Kidney (tissue), 14 donors: ENCODE results near the gene CBX2. TPM values are rescaled to one million over a fixed set of nuclear protein-coding genes. Genes with fewer than 3 reads are reported as not detected.

Source experiments
- DNase-seq, 5 donors: peaks; one replicate each; pipeline ENCODE4 v3.0.0-alpha.2; 2013 to 2020
- FAIRE-seq: peaks from 2 replicates; lab custom pipeline; 2012; peaks lifted over from hg19 to GRCh38; lab: Jason Lieb, UNC
- H3K27ac ChIP-seq, 2 donors: one replicate each; pipeline ENCODE4 v1.7.0; 2013; ENCODE audit warnings: low read depth in 2 of 2, low read length in 2 of 2, inconsistent platforms in 1 of 2
- H3K27me3 ChIP-seq: one replicate; pipeline ENCODE4 v1.7.1; 2013; ENCODE audit warnings: low read length, inconsistent platforms; ENCODE audit not compliant: control insufficient read depth, insufficient read depth
- H3K36me3 ChIP-seq, 3 donors: one replicate each; pipeline versions ENCODE4 v1.7.0 to v1.7.1; 2013; ENCODE audit warnings: low read length in 3 of 3, control low read depth in 1 of 3, inconsistent platforms in 1 of 3; ENCODE audit not compliant: insufficient read depth in 3 of 3, control insufficient read depth in 2 of 3
- H3K4me1 ChIP-seq, 3 donors: one replicate each; pipeline versions ENCODE4 v1.7.0 to v1.7.1; 2013; ENCODE audit warnings: low read length in 3 of 3, inconsistent platforms in 1 of 3, low read depth in 1 of 3; ENCODE audit not compliant: control insufficient read depth in 2 of 3, insufficient read depth in 2 of 3
- H3K4me3 ChIP-seq, 3 donors: one replicate each; pipeline versions ENCODE4 v1.7.0 to v1.8.1; 2013; ENCODE audit warnings: low read length in 3 of 3, control low read depth in 1 of 3, inconsistent platforms in 1 of 3
- H3K9ac ChIP-seq, 3 donors: one replicate each; pipeline versions ENCODE4 v1.7.0 to v1.7.1; 2013; ENCODE audit warnings: low read length in 3 of 3, control low read depth in 1 of 3, inconsistent platforms in 1 of 3
- H3K9me3 ChIP-seq, 3 donors: one replicate each; pipeline versions ENCODE4 v1.7.0 to v1.7.1; 2013; ENCODE audit warnings: low read length in 3 of 3, control low read depth in 1 of 3, inconsistent platforms in 1 of 3; ENCODE audit not compliant: control insufficient read depth in 2 of 3, insufficient read depth in 1 of 3
- intact Hi-C: fragments of 100-400 bp; cut with DNase I; formaldehyde crosslinking; loops from one replicate; pipeline ENCODE4 v1.11.1; 2022
- polyA plus RNA-seq: library from polyadenylated mRNA; stranded (reverse); fragments of 350-450 nt; fragmentation: Illumina TruSeq; extraction: RNeasy Lipid Tissue Mini Kit (QIAGEN cat#74804); gene quantifications from one replicate; pipeline ENCODE4 v1.2.3, GENCODE V29; 2014; ENCODE audit warnings: low read depth, low replicate concordance; ENCODE audit not compliant: insufficient read depth
- total RNA-seq: library from RNA; stranded (reverse); fragmentation: NEBNext Ultra II Directional; extraction: Animal tissue kit (Norgen Biotek cat#: 25700); gene quantifications from one replicate; pipeline ENCODE4 v1.2.1, GENCODE V29; 2021
- TF ChIP-seq, protein P1 (sequence below): IDR thresholded peaks from 3 replicates; pipeline ENCODE4 v1.5.1; 2012; ENCODE audit warnings: mild to moderate bottlenecking, moderate library complexity, borderline replicate concordance; ENCODE audit not compliant: insufficient read depth; ENCODE audit errors: extremely low read depth
- donor health status: control.
- donor health status: control.
- donor health status: control.
- donor health status: control.
- donor health status: control.
- donor health status: DM: yes; HTN: yes; CAD: no.
- donor health status: Normal renal cell carcinoma (clear cell type).

The CBX2 gene
- total and polyA plus RNA-seq, 2 donors from 2014 or later = 2.2 to 3.5 TPM

DNA sequence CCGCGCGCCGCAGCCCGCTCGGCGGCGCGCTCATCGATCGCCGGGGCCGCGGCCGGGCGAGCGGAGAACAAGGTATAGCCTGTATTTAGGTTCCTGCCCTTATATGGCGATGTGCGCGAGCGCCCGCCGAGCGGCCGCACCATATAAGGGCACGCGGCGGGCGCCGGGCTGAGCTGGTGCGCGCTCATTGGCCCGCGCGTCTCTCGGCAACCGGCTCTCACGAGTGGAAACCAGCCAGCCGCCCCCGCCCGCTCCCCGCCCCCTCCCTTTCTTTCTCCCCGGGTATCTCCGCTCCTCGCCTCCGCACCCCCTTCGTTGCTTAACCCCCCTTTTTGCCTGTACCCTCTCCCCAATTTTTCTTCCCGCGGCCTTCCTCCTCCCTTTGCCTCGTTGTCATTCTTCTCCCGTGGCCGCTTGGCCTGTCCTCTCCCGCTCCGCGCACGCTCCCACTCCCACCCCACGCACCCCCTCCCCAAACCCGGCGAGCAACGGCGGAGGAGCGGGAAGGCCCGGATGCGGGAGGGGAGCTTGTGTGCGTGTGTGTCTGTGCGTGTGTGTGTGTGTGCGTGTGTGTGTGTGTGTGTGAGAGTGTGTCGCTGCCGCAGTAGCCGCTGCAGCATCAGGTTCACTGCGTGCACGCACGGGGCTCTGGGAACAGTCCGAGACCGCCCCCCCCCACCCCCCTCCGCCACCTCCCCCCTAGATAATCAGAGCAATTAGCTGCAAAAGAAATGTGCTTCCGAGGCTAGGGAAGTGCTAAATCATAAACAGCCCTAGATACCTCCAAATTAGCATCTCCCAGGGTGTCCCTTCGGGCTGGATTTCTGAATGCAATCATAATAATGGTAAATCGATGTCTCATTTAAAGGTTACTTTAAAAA, 32.4 kb downstream of the CBX2 start:
- intact Hi-C loops = no loop called here
- Histone ChIP-seq H3K27ac (no peak overlapping the region), H3K4me3 (no peak overlapping the region), H3K9me3 (no peaks in the 10 kb centered on the region), H3K4me1 (peaks cover 0 to 10% (median 0%) of the 10 kb centered on the region in 3 donors), H3K27me3 (peaks cover 55% of the 10 kb centered on the region), H3K36me3 (no peaks in the 10 kb centered on the region), H3K9ac (no peak overlapping the region)
- TF ChIP-seq, protein P1, sequence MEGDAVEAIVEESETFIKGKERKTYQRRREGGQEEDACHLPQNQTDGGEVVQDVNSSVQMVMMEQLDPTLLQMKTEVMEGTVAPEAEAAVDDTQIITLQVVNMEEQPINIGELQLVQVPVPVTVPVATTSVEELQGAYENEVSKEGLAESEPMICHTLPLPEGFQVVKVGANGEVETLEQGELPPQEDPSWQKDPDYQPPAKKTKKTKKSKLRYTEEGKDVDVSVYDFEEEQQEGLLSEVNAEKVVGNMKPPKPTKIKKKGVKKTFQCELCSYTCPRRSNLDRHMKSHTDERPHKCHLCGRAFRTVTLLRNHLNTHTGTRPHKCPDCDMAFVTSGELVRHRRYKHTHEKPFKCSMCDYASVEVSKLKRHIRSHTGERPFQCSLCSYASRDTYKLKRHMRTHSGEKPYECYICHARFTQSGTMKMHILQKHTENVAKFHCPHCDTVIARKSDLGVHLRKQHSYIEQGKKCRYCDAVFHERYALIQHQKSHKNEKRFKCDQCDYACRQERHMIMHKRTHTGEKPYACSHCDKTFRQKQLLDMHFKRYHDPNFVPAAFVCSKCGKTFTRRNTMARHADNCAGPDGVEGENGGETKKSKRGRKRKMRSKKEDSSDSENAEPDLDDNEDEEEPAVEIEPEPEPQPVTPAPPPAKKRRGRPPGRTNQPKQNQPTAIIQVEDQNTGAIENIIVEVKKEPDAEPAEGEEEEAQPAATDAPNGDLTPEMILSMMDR = no peak
- peak; percentile 86 to 94 (median 91) for DNase-seq
- no peak for FAIRE-seq

GRCh38 chr17:79811011-79811867, 33.3 kb downstream of the CBX2 start:
- no peaks in the 10 kb centered on the region for H3K9me3 ChIP-seq
- H3K4me3 ChIP-seq = no peak overlapping the region
- H3K9ac ChIP-seq = no peak overlapping the region
- H3K27me3 ChIP-seq = peaks cover 50% of the 10 kb centered on the region
- H3K36me3 ChIP-seq = no peaks in the 10 kb centered on the region
- peaks cover 0 to 10% (median 0%) of the 10 kb centered on the region in 3 donors for H3K4me1 ChIP-seq
- FAIRE-seq = no peak
- intact Hi-C loops = no loop called here
- DNase-seq = peak in 4 of 5 donors; percentile 73 to 87 (median 80)
- TF ChIP-seq, protein P1 = no peak
- no peak overlapping the region for H3K27ac ChIP-seq

GRCh38 chr17:79811868-79812352, 34.0 kb downstream of the CBX2 start:
- intact Hi-C loops = no loop called here
- Histone ChIP-seq H3K4me3 (no peak overlapping the region), H3K9me3 (no peaks in the 10 kb centered on the region), H3K27ac (no peak overlapping the region), H3K36me3 (no peaks in the 10 kb centered on the region), H3K27me3 (peaks cover 50% of the 10 kb centered on the region), H3K4me1 (peaks cover 0 to 9% (median 0%) of the 10 kb centered on the region in 3 donors), H3K9ac (no peak overlapping the region)
- FAIRE-seq (no peak), DNase-seq (peak in 2 of 5 donors; percentile 24 to 38)
- TF ChIP-seq, protein P1 = no peak
